WTC11 (cell line): Measurements from ENCODE around the gene ABHD10. TPM values are rescaled to one million over a fixed set of nuclear protein-coding genes. Genes with fewer than 3 reads are reported as not detected.

Experiments
- ATAC-seq: fragments of 200-7000 bp; cut with Tn5 transposase; 2 replicates; pipeline ENCODE4 v1.10.0; 2021; ENCODE audit warnings: mild to moderate bottlenecking, moderate library complexity
- CTCF ChIA-PET: fragments of 300-600 bp; sonication (Branson Sonifier 250); formaldehyde crosslinking; loops from one replicate; lab custom pipeline; 2021; ENCODE audit warnings: antibody characterized with exemption; lab: Charles Lee
- POLR2A ChIA-PET: fragments of 350-600 bp; sonication (Branson Sonifier 250); formaldehyde crosslinking; loops from one replicate; lab custom pipeline; 2021; ENCODE audit warnings: antibody characterized with exemption; lab: Charles Lee
- DNase-seq: peaks from one replicate; pipeline ENCODE4 v3.0.0; 2021; ENCODE audit warnings: low spot score
- H3K27ac Mint-ChIP-seq: 2 replicates; pipeline ENCODE4 v1.8.0; 2021; ENCODE audit warnings: mixed read lengths
- H3K27me3 Mint-ChIP-seq: 2 replicates; pipeline ENCODE4 v1.8.0; 2021; ENCODE audit warnings: low read depth, mild to moderate bottlenecking, moderate library complexity, mixed read lengths
- H3K36me3 Mint-ChIP-seq: 2 replicates; pipeline ENCODE4 v1.8.0; 2021; ENCODE audit warnings: mixed read lengths
- H3K4me1 Mint-ChIP-seq: 2 replicates; pipeline ENCODE4 v1.8.0; 2022; ENCODE audit warnings: mixed read lengths
- H3K4me3 Mint-ChIP-seq: 2 replicates; pipeline ENCODE4 v1.8.0; 2021; ENCODE audit warnings: mild to moderate bottlenecking, moderate library complexity, mixed read lengths
- H3K9me3 Mint-ChIP-seq: 2 replicates; pipeline ENCODE4 v1.8.0; 2021; ENCODE audit warnings: mixed read lengths
- AR ChIP-seq: fragments of 250-450 bp; sonication (Bioruptor Pico); IDR thresholded peaks from 2 replicates; pipeline ENCODE4 v1.9.0; 2021; ENCODE audit warnings: mild to moderate bottlenecking
- CBFB ChIP-seq: sonication (generic); formaldehyde crosslinking; IDR thresholded peaks from 2 replicates; pipeline ENCODE4 v1.8.1; 2022; ENCODE audit warnings: mild to moderate bottlenecking, low read depth, missing genetic modification reagents
- EMX1 ChIP-seq: fragments of 250-450 bp; sonication (Bioruptor Pico); IDR thresholded peaks from 2 replicates; pipeline ENCODE4 v1.8.0; 2021; ENCODE audit warnings: mild to moderate bottlenecking
- FOXK1 ChIP-seq: sonication (generic); formaldehyde crosslinking; IDR thresholded peaks from 2 replicates; pipeline ENCODE4 v1.8.0; 2022; ENCODE audit warnings: mild to moderate bottlenecking, moderate library complexity, missing genetic modification reagents
- IRF2 ChIP-seq: sonication (generic); formaldehyde crosslinking; IDR thresholded peaks from 2 replicates; pipeline ENCODE4 v1.8.0; 2022; ENCODE audit warnings: low read depth, missing genetic modification reagents, borderline replicate concordance
- JAZF1 ChIP-seq: fragments of 250-450 bp; sonication (Bioruptor Pico); IDR thresholded peaks from 2 replicates; pipeline ENCODE4 v1.9.0; 2021; ENCODE audit warnings: moderate library complexity, mild to moderate bottlenecking, inconsistent platforms
- NFE2L1 ChIP-seq: sonication (generic); formaldehyde crosslinking; IDR thresholded peaks from 2 replicates; pipeline ENCODE4 v1.8.1; 2023; ENCODE audit warnings: missing genetic modification reagents
- RELA ChIP-seq: sonication (generic); formaldehyde crosslinking; IDR thresholded peaks from 2 replicates; pipeline ENCODE4 v1.8.1; 2022; ENCODE audit warnings: missing genetic modification reagents, mild to moderate bottlenecking, borderline replicate concordance
- RORB ChIP-seq: fragments of 250-450 bp; sonication (Bioruptor Pico); IDR thresholded peaks from 2 replicates; pipeline ENCODE4 v1.9.0; 2021; ENCODE audit warnings: mild to moderate bottlenecking
- SP1 ChIP-seq: sonication (generic); formaldehyde crosslinking; conservative IDR thresholded peaks from 2 replicates; pipeline ENCODE4 v1.8.1; 2022; ENCODE audit warnings: missing genetic modification reagents
- ZNF121 ChIP-seq: sonication (generic); formaldehyde crosslinking; IDR thresholded peaks from 2 replicates; pipeline ENCODE4 v1.8.0; 2023; ENCODE audit warnings: missing genetic modification reagents
- ZNF219 ChIP-seq: sonication (generic); formaldehyde crosslinking; IDR thresholded peaks from 2 replicates; pipeline ENCODE4 v1.8.0; 2023; ENCODE audit warnings: missing genetic modification reagents, mild to moderate bottlenecking, borderline replicate concordance
- ZNF423 ChIP-seq: fragments of 250-450 bp; sonication (Bioruptor Pico); IDR thresholded peaks from 2 replicates; pipeline ENCODE4 v2.1.2; 2022; ENCODE audit warnings: mild to moderate bottlenecking, moderate library complexity
- ZNF512 ChIP-seq: sonication (generic); formaldehyde crosslinking; IDR thresholded peaks from 2 replicates; pipeline ENCODE4 v1.8.1; 2022; ENCODE audit warnings: missing genetic modification reagents, borderline replicate concordance
- total RNA-seq: library from RNA; stranded (reverse); gene quantifications from 3 replicates; pipeline ENCODE4 v1.2.3, GENCODE V29; 2021
- TF ChIP-seq, protein P1 (sequence below): fragments of 250-450 bp; sonication (Bioruptor Pico); IDR thresholded peaks from 2 replicates; pipeline ENCODE4 v1.9.0; 2021; ENCODE audit warnings: mild to moderate bottlenecking, borderline replicate concordance
- TF ChIP-seq, protein P2 (sequence below): sonication (generic); formaldehyde crosslinking; IDR thresholded peaks from 2 replicates; pipeline ENCODE4 v1.8.1; 2023; ENCODE audit warnings: mild to moderate bottlenecking, missing genetic modification reagents, moderate library complexity
- TF ChIP-seq, protein P3 (sequence below): sonication (generic); formaldehyde crosslinking; IDR thresholded peaks from 2 replicates; pipeline ENCODE4 v1.8.1; 2023; ENCODE audit warnings: mild to moderate bottlenecking, missing genetic modification reagents, borderline replicate concordance
- TF ChIP-seq, protein P4 (sequence below): sonication (generic); formaldehyde crosslinking; IDR thresholded peaks from 2 replicates; pipeline ENCODE4 v1.8.0; 2022; ENCODE audit warnings: mild to moderate bottlenecking, missing genetic modification reagents

The ABHD10 gene
- total RNA-seq, 1 experiment from 2014 or later = 27.6 TPM

DNA sequence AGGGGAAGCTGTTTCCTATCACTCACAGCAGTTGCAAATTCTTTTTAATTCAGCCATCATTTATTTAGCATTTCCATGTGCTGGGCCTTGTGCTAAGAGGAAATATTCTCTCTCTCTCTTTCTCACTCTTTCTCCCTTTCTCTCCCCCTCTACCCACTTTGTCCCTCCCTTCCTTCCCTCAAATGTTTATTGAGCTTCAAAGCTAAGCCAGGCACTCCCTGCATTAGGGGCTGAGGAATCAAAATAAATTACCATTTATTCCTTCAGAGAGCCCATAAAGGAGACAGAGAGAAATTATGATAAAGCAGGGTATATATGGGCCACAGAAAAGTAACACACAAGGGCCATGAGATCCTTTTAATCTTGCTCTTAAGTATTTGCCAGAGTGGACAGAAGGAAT, 62.5 kb downstream of the ABHD10 start:
- ATAC-seq = no peak; the same call in 1 of the 2 replicates
- Mint-ChIP-seq H3K36me3 (peaks cover 23% of the 10 kb centered on the region), H3K27me3 (no peaks in the 10 kb centered on the region), H3K4me3 (no peak overlapping the region), H3K4me1 (peaks cover 21% of the 10 kb centered on the region), H3K9me3 (peaks cover 24% of the 10 kb centered on the region), H3K27ac (no peak overlapping the region)
- CTCF ChIA-PET = interaction anchor here (0.7 to 4.1 kb wide), 7 partner anchors 15 to 329 kb away, joined by 3 to 38 read pairs (median 3); partner anchors contain the start of gene ABHD10
- POLR2A ChIA-PET = no interaction called here
- TF ChIP-seq, protein P1, sequence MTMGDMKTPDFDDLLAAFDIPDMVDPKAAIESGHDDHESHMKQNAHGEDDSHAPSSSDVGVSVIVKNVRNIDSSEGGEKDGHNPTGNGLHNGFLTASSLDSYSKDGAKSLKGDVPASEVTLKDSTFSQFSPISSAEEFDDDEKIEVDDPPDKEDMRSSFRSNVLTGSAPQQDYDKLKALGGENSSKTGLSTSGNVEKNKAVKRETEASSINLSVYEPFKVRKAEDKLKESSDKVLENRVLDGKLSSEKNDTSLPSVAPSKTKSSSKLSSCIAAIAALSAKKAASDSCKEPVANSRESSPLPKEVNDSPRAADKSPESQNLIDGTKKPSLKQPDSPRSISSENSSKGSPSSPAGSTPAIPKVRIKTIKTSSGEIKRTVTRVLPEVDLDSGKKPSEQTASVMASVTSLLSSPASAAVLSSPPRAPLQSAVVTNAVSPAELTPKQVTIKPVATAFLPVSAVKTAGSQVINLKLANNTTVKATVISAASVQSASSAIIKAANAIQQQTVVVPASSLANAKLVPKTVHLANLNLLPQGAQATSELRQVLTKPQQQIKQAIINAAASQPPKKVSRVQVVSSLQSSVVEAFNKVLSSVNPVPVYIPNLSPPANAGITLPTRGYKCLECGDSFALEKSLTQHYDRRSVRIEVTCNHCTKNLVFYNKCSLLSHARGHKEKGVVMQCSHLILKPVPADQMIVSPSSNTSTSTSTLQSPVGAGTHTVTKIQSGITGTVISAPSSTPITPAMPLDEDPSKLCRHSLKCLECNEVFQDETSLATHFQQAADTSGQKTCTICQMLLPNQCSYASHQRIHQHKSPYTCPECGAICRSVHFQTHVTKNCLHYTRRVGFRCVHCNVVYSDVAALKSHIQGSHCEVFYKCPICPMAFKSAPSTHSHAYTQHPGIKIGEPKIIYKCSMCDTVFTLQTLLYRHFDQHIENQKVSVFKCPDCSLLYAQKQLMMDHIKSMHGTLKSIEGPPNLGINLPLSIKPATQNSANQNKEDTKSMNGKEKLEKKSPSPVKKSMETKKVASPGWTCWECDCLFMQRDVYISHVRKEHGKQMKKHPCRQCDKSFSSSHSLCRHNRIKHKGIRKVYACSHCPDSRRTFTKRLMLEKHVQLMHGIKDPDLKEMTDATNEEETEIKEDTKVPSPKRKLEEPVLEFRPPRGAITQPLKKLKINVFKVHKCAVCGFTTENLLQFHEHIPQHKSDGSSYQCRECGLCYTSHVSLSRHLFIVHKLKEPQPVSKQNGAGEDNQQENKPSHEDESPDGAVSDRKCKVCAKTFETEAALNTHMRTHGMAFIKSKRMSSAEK = no peak
- no peak for TF ChIP-seq NFE2L1 (CRISPR knock-in tag)
- TF ChIP-seq RORB (CRISPR knock-in tag) = no peak
- TF ChIP-seq, protein P2, sequence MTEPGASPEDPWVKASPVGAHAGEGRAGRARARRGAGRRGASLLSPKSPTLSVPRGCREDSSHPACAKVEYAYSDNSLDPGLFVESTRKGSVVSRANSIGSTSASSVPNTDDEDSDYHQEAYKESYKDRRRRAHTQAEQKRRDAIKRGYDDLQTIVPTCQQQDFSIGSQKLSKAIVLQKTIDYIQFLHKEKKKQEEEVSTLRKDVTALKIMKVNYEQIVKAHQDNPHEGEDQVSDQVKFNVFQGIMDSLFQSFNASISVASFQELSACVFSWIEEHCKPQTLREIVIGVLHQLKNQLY (CRISPR knock-in tag) = no peak
- TF ChIP-seq JAZF1 (CRISPR knock-in tag) = no peak
- TF ChIP-seq, protein P3, sequence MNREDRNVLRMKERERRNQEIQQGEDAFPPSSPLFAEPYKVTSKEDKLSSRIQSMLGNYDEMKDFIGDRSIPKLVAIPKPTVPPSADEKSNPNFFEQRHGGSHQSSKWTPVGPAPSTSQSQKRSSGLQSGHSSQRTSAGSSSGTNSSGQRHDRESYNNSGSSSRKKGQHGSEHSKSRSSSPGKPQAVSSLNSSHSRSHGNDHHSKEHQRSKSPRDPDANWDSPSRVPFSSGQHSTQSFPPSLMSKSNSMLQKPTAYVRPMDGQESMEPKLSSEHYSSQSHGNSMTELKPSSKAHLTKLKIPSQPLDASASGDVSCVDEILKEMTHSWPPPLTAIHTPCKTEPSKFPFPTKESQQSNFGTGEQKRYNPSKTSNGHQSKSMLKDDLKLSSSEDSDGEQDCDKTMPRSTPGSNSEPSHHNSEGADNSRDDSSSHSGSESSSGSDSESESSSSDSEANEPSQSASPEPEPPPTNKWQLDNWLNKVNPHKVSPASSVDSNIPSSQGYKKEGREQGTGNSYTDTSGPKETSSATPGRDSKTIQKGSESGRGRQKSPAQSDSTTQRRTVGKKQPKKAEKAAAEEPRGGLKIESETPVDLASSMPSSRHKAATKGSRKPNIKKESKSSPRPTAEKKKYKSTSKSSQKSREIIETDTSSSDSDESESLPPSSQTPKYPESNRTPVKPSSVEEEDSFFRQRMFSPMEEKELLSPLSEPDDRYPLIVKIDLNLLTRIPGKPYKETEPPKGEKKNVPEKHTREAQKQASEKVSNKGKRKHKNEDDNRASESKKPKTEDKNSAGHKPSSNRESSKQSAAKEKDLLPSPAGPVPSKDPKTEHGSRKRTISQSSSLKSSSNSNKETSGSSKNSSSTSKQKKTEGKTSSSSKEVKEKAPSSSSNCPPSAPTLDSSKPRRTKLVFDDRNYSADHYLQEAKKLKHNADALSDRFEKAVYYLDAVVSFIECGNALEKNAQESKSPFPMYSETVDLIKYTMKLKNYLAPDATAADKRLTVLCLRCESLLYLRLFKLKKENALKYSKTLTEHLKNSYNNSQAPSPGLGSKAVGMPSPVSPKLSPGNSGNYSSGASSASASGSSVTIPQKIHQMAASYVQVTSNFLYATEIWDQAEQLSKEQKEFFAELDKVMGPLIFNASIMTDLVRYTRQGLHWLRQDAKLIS (CRISPR knock-in tag) = no peak
- TF ChIP-seq ZNF423 (CRISPR knock-in tag) = no peak
- TF ChIP-seq ZNF121 (CRISPR knock-in tag) = no peak
- TF ChIP-seq CBFB = no peak
- TF ChIP-seq RELA (CRISPR knock-in tag) = no peak
- no peak for TF ChIP-seq SP1 (CRISPR knock-in tag)
- TF ChIP-seq FOXK1 (CRISPR knock-in tag) = no peak
- no peak for TF ChIP-seq ZNF219
- TF ChIP-seq IRF2 (CRISPR knock-in tag) = no peak
- TF ChIP-seq, protein P4, sequence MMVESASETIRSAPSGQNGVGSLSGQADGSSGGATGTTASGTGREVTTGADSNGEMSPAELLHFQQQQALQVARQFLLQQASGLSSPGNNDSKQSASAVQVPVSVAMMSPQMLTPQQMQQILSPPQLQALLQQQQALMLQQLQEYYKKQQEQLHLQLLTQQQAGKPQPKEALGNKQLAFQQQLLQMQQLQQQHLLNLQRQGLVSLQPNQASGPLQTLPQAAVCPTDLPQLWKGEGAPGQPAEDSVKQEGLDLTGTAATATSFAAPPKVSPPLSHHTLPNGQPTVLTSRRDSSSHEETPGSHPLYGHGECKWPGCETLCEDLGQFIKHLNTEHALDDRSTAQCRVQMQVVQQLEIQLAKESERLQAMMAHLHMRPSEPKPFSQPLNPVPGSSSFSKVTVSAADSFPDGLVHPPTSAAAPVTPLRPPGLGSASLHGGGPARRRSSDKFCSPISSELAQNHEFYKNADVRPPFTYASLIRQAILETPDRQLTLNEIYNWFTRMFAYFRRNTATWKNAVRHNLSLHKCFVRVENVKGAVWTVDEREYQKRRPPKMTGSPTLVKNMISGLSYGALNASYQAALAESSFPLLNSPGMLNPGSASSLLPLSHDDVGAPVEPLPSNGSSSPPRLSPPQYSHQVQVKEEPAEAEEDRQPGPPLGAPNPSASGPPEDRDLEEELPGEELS = no peak
- no peak for TF ChIP-seq AR (CRISPR knock-in tag)
- TF ChIP-seq ZNF512 (CRISPR knock-in tag) = no peak
- no peak for TF ChIP-seq EMX1
- TF ChIP-seq, all 79 proteins: peak for 0
- no peak for DNase-seq
